Testis (tissue), 3 donors: ENCODE results near the gene ISG20. TPM values are rescaled to one million over a fixed set of nuclear protein-coding genes. Genes with fewer than 3 reads are reported as not detected.
"Not testable (repeated sequence)": the region's sequence is repeated elsewhere in the genome, so short reads cannot be mapped to it uniquely, and the experiment has no call there.

Experiments used
- DNase-seq: peaks from one replicate; pipeline ENCODE4 v3.0.0-alpha.2; 2019
- H3K27ac ChIP-seq, 2 donors: fragments of 200-600 bp; sonication (generic); one replicate each; pipeline ENCODE4 v1.5.1; 2019
- H3K27me3 ChIP-seq: fragments of 200-600 bp; sonication (generic); one replicate; pipeline ENCODE4 v1.5.1; 2019
- H3K36me3 ChIP-seq: fragments of 200-600 bp; sonication (generic); one replicate; pipeline ENCODE4 v1.5.1; 2017; ENCODE audit warnings: low read depth; ENCODE audit errors: missing control alignments
- H3K4me1 ChIP-seq: fragments of 200-600 bp; sonication (generic); one replicate; pipeline ENCODE4 v1.5.1; 2019
- H3K4me3 ChIP-seq, 2 donors: fragments of 200-600 bp; sonication (generic); one replicate each; pipeline ENCODE4 v1.5.1; 2017 to 2019
- H3K9me3 ChIP-seq: fragments of 200-600 bp; sonication (generic); one replicate; pipeline ENCODE4 v1.5.1; 2017
- CTCF ChIP-seq, 3 experiments: fragments of 450-650 bp in 2 of 3; fragments of 200-600 bp in 1 of 3; sonication (generic) in 1 of 3; IDR thresholded peaks; one replicate each; pipeline ENCODE4 v1.5.1; 2016 to 2019; ENCODE audit warnings: antibody characterized with exemption in 3 of 3, mild to moderate bottlenecking in 2 of 3, moderate library complexity in 1 of 3
- POLR2A ChIP-seq: fragments of 450-650 bp; IDR thresholded peaks from one replicate; pipeline ENCODE4 v1.6.1; 2017; ENCODE audit warnings: antibody characterized with exemption, mild to moderate bottlenecking, moderate library complexity
- WGBS, 2 donors: methylation state at CpG; one replicate each; pipeline ENCODE4 v1.1.5; 2018; 5-methylcytosine and 5-hydroxymethylcytosine counted together
- intact Hi-C: fragments of 100-400 bp; cut with DNase I; formaldehyde crosslinking; loops from one replicate; pipeline ENCODE4 v1.15.1; 2023; ENCODE audit warnings: low total_unique reads
- polyA plus RNA-seq: library from polyadenylated mRNA; stranded (reverse); fragments of 350-450 nt; fragmentation: Illumina TruSeq; extraction: RNeasy Lipid Tissue Mini Kit (QIAGEN cat#74804); gene quantifications from one replicate; pipeline ENCODE4 v1.2.3, GENCODE V29; 2014; ENCODE audit warnings: low read depth, low replicate concordance; ENCODE audit not compliant: insufficient read depth
- total RNA-seq, 2 donors: library from RNA; depleted of rRNA; stranded (reverse); fragments of >200 nt; gene quantifications; one replicate each; pipeline ENCODE4 v1.2.3, GENCODE V29; 2016

ISG20 gene
- total and polyA plus RNA-seq, 3 donors from 2014 or later, result 6.8 to 17.0 (median 8.7) TPM

GRCh38 chr15:88629071-88629470 is 9.7 kb upstream of the ISG20 start:
- TF ChIP-seq CTCF (IDR thresholded peaks at IDR 0.05) (no peak), POLR2A (no peak)
- intact Hi-C loops, result no loop called here
- 89 to 90% methylated on average over 8 to 16 of the region's 16 CpGs for WGBS, 2 donors
- Histone ChIP-seq H3K4me3 (no peak overlapping the region), H3K4me1 (peaks cover 8% of the 10 kb centered on the region), H3K9me3 (no peaks in the 10 kb centered on the region), H3K36me3 (no peaks in the 10 kb centered on the region), H3K27me3 (no peaks in the 10 kb centered on the region), H3K27ac (no peak overlapping the region)
- no peak for DNase-seq

- intact Hi-C loops, result no loop called here
- Histone ChIP-seq H3K27ac (no peak overlapping the region), H3K27me3 (no peaks in the 10 kb centered on the region), H3K4me1 (no peaks in the 10 kb centered on the region), H3K36me3 (no peaks in the 10 kb centered on the region), H3K4me3 (no peak overlapping the region), H3K9me3 (no peaks in the 10 kb centered on the region)
- TF ChIP-seq CTCF (IDR thresholded peaks at IDR 0.05) (no peak), POLR2A (no peak)
- WGBS, 2 donors, result 82 to 85% methylated on average over 5 to 9 of the region's 9 CpGs
- no peak for DNase-seq
Observed at GRCh38 chr15:88630141-88630721, 8.6 kb upstream of the ISG20 start.

- 83 to 85% methylated on average over 6 to 7 of the region's 7 CpGs for WGBS, 2 donors
- no peaks in the 10 kb centered on the region for H3K36me3 ChIP-seq
- no peaks in the 10 kb centered on the region for H3K27me3 ChIP-seq
- no peaks in the 10 kb centered on the region for H3K9me3 ChIP-seq
- no peak for DNase-seq
- no peak overlapping the region for H3K4me3 ChIP-seq
- H3K4me1 ChIP-seq, result no peaks in the 10 kb centered on the region
- TF ChIP-seq POLR2A (no peak), CTCF (IDR thresholded peaks at IDR 0.05) (no peak)
- intact Hi-C loops, result no loop called here
- H3K27ac ChIP-seq, result no peak overlapping the region
Observed at GRCh38 chr15:88630798-88631463, 7.9 kb upstream of the ISG20 start.

GRCh38 chr15:88631464-88632028 is 7.3 kb upstream of the ISG20 start:
- DNase-seq, result no peak
- Histone ChIP-seq H3K27ac (no peak overlapping the region), H3K27me3 (no peaks in the 10 kb centered on the region), H3K36me3 (no peaks in the 10 kb centered on the region), H3K9me3 (no peaks in the 10 kb centered on the region), H3K4me1 (no peaks in the 10 kb centered on the region), H3K4me3 (no peak overlapping the region)
- intact Hi-C loops, result no loop called here
- TF ChIP-seq CTCF (IDR thresholded peaks at IDR 0.05), result no peak
- TF ChIP-seq POLR2A, result no peak
- 78 to 91% methylated on average over 9 to 11 of the region's 12 CpGs for WGBS, 2 donors

GRCh38 chr15:88632797-88633196 is 6.0 kb upstream of the ISG20 start:
- intact Hi-C loops, H3K36me3 ChIP-seq, H3K4me3 ChIP-seq, H3K27ac ChIP-seq, H3K4me1 ChIP-seq, DNase-seq, H3K9me3 ChIP-seq, H3K27me3 ChIP-seq: not testable (repeated sequence)
- 83 to 89% methylated on average over 7 of the region's 7 CpGs for WGBS, 2 donors
